Adrenal gland (tissue), 5 donors: Measurements from ENCODE around the gene RAET1E.
"Not testable (repeated sequence)": the region's sequence is repeated elsewhere in the genome, so short reads cannot be mapped to it uniquely, and the experiment has no call there.

Source experiments
- CTCF ChIP-seq, 6 experiments: fragments of 450-650 bp in 4 of 6; fragments of 200-600 bp in 2 of 6; sonication (generic) in 1 of 6; IDR thresholded peaks; 1 replicate in 5 of 6; 2 replicates in 1 of 6; pipeline versions ENCODE4 v1.5.1 to v1.8.0; 2016 to 2021; ENCODE audit warnings: antibody characterized with exemption in 6 of 6, mild to moderate bottlenecking in 2 of 6, moderate library complexity in 1 of 6
- POLR2A ChIP-seq, 2 donors: fragments of 450-650 bp; IDR thresholded peaks; one replicate each; pipeline ENCODE4 v1.6.1; 2017; ENCODE audit warnings: antibody characterized with exemption in 2 of 2, mild to moderate bottlenecking in 2 of 2, moderate library complexity in 1 of 2
- donor health status: DM: no; HTN: no; CAD: no.

- not testable (repeated sequence) for TF ChIP-seq POLR2A, CTCF (IDR thresholded peaks at IDR 0.05)
Observed at GRCh38 chr6:149922091-149922490, 24.2 kb upstream of the RAET1E start.
